Endothelial cell of umbilical vein (primary cell): ENCODE measurements around the gene CLEC20A. TPM values are rescaled to one million over a fixed set of nuclear protein-coding genes. Genes with fewer than 3 reads are reported as not detected.

ENCODE experiments used
- BruUV-seq: library from RNA; stranded (reverse); fragments of 400-500 nt; replicated peaks from 2 replicates; lab custom pipeline; 2021; lab: Mats Ljungman, UMichigan
- CTCF ChIA-PET: fragments of 300-600, 350-600 bp; sonication (Branson Sonifier 250); formaldehyde crosslinking; loops from one replicate; lab custom pipeline; 2021; ENCODE audit warnings: antibody characterized with exemption, inconsistent platforms; lab: Charles Lee
- POLR2A ChIA-PET: fragments of 300-600, 350-600 bp; sonication (Branson Sonifier 250); formaldehyde crosslinking; loops from one replicate; lab custom pipeline; 2021; ENCODE audit warnings: antibody characterized with exemption, inconsistent platforms; lab: Charles Lee
- DNase-seq: peaks from one replicate; pipeline ENCODE4 v3.0.0-alpha.2; 2011; ENCODE audit warnings: low read depth, low spot score
- FAIRE-seq: peaks from 2 replicates; lab custom pipeline; 2011; peaks lifted over from hg19 to GRCh38; lab: Jason Lieb, UNC
- H2AFZ ChIP-seq: 2 replicates; pipeline ENCODE4 v1.6.0; 2012; ENCODE audit warnings: low read depth, low read length, control low read depth, inconsistent platforms
- H3K27ac ChIP-seq: 2 replicates; pipeline ENCODE4 v1.5.1; 2011; ENCODE audit warnings: low read depth, mild to moderate bottlenecking, control low read depth, low read length, moderate library complexity; ENCODE audit not compliant: insufficient read depth
- H3K27me3 ChIP-seq, 2 experiments: 2 replicates each; pipeline versions ENCODE4 v1.6.0 to v1.6.1; 2011; ENCODE audit warnings: low read length in 2 of 2, mixed read lengths in 1 of 2; ENCODE audit not compliant: control insufficient read depth in 2 of 2, insufficient read depth in 2 of 2
- H3K36me3 ChIP-seq, 2 experiments: 2 replicates in 1 of 2; 3 replicates in 1 of 2; pipeline ENCODE4 v1.5.1; 2011; ENCODE audit warnings: low read length in 2 of 2, mild to moderate bottlenecking in 1 of 2, moderate library complexity in 1 of 2; ENCODE audit not compliant: control insufficient read depth in 2 of 2, insufficient read depth in 2 of 2; ENCODE audit errors: extremely low read depth in 1 of 2
- H3K4me1 ChIP-seq: 3 replicates; pipeline ENCODE4 v1.5.1; 2011; ENCODE audit warnings: mild to moderate bottlenecking, low read length; ENCODE audit not compliant: control insufficient read depth, insufficient read depth; ENCODE audit errors: extremely low read depth
- H3K4me2 ChIP-seq: 2 replicates; pipeline ENCODE4 v1.6.1; 2011; ENCODE audit warnings: low read length, control low read depth, mixed read lengths; ENCODE audit not compliant: insufficient read depth
- H3K4me3 ChIP-seq, 3 experiments: fragments of 200-600 bp in 1 of 3; sonication (generic), shearing (Covaris generic) in 1 of 3; replicated peaks in 1 of 3; 2 replicates each; pipeline ENCODE4 v1.5.1; 2011 to 2016; ENCODE audit warnings: control low read depth in 3 of 3, low read length in 3 of 3, mild to moderate bottlenecking in 2 of 3, inconsistent platforms in 1 of 3, low read depth in 1 of 3, moderate library complexity in 1 of 3; ENCODE audit not compliant: insufficient read depth in 1 of 3
- H3K79me2 ChIP-seq: 2 replicates; pipeline ENCODE4 v1.6.0; 2012; ENCODE audit warnings: low read length, inconsistent platforms; ENCODE audit not compliant: control insufficient read depth, insufficient read depth
- H3K9ac ChIP-seq: replicated peaks from 2 replicates; pipeline ENCODE3; 2011; ENCODE audit warnings: low read length, control low read depth; ENCODE audit not compliant: insufficient read depth; ENCODE audit errors: extremely low read depth
- H3K9me1 ChIP-seq: replicated peaks from 3 replicates; pipeline ENCODE4 v1.6.0; 2011; ENCODE audit warnings: mild to moderate bottlenecking, low read length; ENCODE audit not compliant: control insufficient read depth, insufficient read depth; ENCODE audit errors: extremely low read depth
- H3K9me3 ChIP-seq: replicated peaks from 2 replicates; pipeline ENCODE4 v1.5.1; 2012; ENCODE audit warnings: low read length, inconsistent platforms; ENCODE audit not compliant: control insufficient read depth, insufficient read depth
- H4K20me1 ChIP-seq: replicated peaks from 2 replicates; pipeline ENCODE3; 2011; ENCODE audit warnings: mild to moderate bottlenecking, low read length; ENCODE audit not compliant: control insufficient read depth, insufficient read depth; ENCODE audit errors: extremely low read depth
- EZH2 ChIP-seq: IDR thresholded peaks from 2 replicates; pipeline ENCODE4 v1.6.1; 2012; ENCODE audit warnings: borderline replicate concordance, low read depth, mild to moderate bottlenecking, moderate library complexity, low read length, inconsistent platforms; ENCODE audit not compliant: severe bottlenecking
- GATA2 ChIP-seq: IDR thresholded peaks from 2 replicates; pipeline ENCODE4 v1.7.0; 2011; ENCODE audit warnings: low read depth, mild to moderate bottlenecking, moderate library complexity, mixed read lengths, low read length; ENCODE audit not compliant: insufficient read length, insufficient read depth
- MYC ChIP-seq: IDR thresholded peaks from one replicate; pipeline ENCODE4 v1.6.1; 2011; ENCODE audit warnings: mild to moderate bottlenecking, low read depth, low read length
- POLR2A ChIP-seq: IDR thresholded peaks from 2 replicates; pipeline ENCODE4 v1.6.1; 2012; ENCODE audit warnings: low read depth, mild to moderate bottlenecking, control low read depth, low read length
- dilution Hi-C: fragments of 300-500 bp; cut with MboI; formaldehyde crosslinking; loops from one replicate; pipeline ENCODE4 v1.15.0; 2019; ENCODE audit warnings: low sequenced_read_pairs; ENCODE audit not compliant: extremely low pct_ligation_motif_present
- intact Hi-C: fragments of 100-400 bp; cut with micrococcal nuclease; formaldehyde crosslinking; loops from one replicate; pipeline ENCODE4 v1.10.0; 2022
- polyA plus RNA-seq, 4 experiments: library from polyadenylated mRNA; depleted of rRNA in 3 of 4; stranded (reverse) in 3 of 4; unstranded in 1 of 4; fragments of >200 nt; gene quantifications; 2 replicates each; pipeline versions ENCODE4 v1.2.1 to v1.2.3, GENCODE V29; 2011 to 2012; ENCODE audit warnings: missing spikeins in 1 of 4
- total RNA-seq: library from RNA; stranded (reverse); gene quantifications from 2 replicates; pipeline ENCODE4 v1.2.3, GENCODE V29; 2021
- TF ChIP-seq, protein P1 (sequence below), 2 donors: IDR thresholded peaks; 1 replicate in 1 of 2; 2 replicates in 1 of 2; pipeline ENCODE4 v1.5.1; 2011; ENCODE audit warnings: low read length in 2 of 2, mild to moderate bottlenecking in 2 of 2, moderate library complexity in 2 of 2, control low read depth in 1 of 2, inconsistent platforms in 1 of 2, low read depth in 1 of 2; ENCODE audit not compliant: insufficient read depth in 1 of 2; ENCODE audit errors: extremely low read depth in 1 of 2
- TF ChIP-seq, protein P2 (sequence below): IDR thresholded peaks from 2 replicates; pipeline ENCODE4 v1.6.1; 2011; ENCODE audit not compliant: insufficient read depth, insufficient read length

Gene CLEC20A
- total and polyA plus RNA-seq, 2 donors (not counting 3 experiments of a cell fraction or from before 2014, with no cell fraction given), result not detected

DNA sequence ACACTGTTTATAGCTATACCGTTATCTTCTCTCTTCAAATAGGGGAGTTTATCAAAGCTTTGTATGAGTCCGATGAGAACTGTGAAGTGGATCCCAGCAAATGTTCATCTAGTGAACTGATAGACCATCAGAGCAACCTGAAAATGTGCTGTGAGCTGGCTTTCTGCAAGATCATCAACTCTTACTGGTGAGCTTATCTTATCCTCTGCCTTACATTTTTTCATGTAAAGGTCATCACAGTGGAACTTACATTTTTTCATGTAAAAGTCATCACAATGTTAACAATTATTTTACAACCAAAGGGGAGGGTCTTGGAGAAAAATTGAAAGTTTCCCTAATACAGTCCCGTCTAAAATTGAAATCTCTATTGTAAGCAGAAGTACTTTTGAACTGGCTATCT is 45.2 kb downstream of the CLEC20A start:
- H3K27ac ChIP-seq, result no peak overlapping the region
- TF ChIP-seq MYC, result no peak
- POLR2A ChIA-PET, result no interaction called here

DNA sequence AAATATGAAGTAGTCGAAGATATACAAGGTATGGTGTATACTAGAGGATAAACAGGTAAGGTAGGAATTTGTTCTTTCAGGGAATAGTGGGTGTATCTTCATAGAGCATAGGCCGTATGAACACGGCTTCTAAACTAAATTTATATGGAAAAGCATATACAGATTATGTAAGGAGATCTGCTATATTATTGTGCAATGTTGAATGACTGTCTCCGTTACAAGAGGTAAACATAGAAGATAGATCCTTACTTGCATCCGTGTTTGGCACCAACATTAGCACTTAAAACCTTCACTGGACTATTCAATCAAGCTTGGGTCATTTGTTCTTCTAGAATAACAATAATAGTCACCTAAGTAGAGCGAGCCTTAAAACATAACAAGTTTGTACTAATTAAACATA is 45.9 kb downstream of the CLEC20A start:
- Histone ChIP-seq H4K20me1 (no peaks in the 10 kb centered on the region), H3K27ac (no peak overlapping the region), H3K9me3 (no peaks in the 10 kb centered on the region), H3K9ac (no peak overlapping the region), H3K4me3 (no peak overlapping the region), H3K36me3 (no peaks in the 10 kb centered on the region), H3K4me1 (no peaks in the 10 kb centered on the region), H2AFZ (no peak overlapping the region), H3K27me3 (no peaks in the 10 kb centered on the region), H3K79me2 (no peaks in the 10 kb centered on the region), H3K4me2 (no peak overlapping the region), H3K9me1 (no peaks in the 10 kb centered on the region)
- no TSS peak for BruUV-seq
- ChIA-PET POLR2A (no interaction called here), CTCF (interaction anchor here (1.1 to 1.2 kb wide), 2 partner anchors 24 to 50 kb away, joined by 3 read pairs; no protein-coding TSS in a partner anchor)
- no peak for FAIRE-seq
- dilution Hi-C loops, result no loop called here
- no peak for DNase-seq
- intact Hi-C loops, result no loop called here
- TF ChIP-seq POLR2A (no peak), EZH2 (no peak), GATA2 (no peak)
- TF ChIP-seq, protein P1, sequence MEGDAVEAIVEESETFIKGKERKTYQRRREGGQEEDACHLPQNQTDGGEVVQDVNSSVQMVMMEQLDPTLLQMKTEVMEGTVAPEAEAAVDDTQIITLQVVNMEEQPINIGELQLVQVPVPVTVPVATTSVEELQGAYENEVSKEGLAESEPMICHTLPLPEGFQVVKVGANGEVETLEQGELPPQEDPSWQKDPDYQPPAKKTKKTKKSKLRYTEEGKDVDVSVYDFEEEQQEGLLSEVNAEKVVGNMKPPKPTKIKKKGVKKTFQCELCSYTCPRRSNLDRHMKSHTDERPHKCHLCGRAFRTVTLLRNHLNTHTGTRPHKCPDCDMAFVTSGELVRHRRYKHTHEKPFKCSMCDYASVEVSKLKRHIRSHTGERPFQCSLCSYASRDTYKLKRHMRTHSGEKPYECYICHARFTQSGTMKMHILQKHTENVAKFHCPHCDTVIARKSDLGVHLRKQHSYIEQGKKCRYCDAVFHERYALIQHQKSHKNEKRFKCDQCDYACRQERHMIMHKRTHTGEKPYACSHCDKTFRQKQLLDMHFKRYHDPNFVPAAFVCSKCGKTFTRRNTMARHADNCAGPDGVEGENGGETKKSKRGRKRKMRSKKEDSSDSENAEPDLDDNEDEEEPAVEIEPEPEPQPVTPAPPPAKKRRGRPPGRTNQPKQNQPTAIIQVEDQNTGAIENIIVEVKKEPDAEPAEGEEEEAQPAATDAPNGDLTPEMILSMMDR (IDR thresholded peaks at IDR 0.05; ENCODE audit: extremely low read depth in 1 of 2, insufficient read depth in 1 of 2, low read depth in 1 of 2, low read length in 2 of 2), result no peak
- TF ChIP-seq, protein P2, sequence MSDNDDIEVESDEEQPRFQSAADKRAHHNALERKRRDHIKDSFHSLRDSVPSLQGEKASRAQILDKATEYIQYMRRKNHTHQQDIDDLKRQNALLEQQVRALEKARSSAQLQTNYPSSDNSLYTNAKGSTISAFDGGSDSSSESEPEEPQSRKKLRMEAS, result no peak

More for the DNA sequence above, 45.2 kb downstream of the CLEC20A start:
- no peak overlapping the region for H3K4me3 ChIP-seq
- no peaks in the 10 kb centered on the region for H3K9me3 ChIP-seq
- BruUV-seq, result no TSS peak
- no peaks in the 10 kb centered on the region for H3K4me1 ChIP-seq
- no peaks in the 10 kb centered on the region for H3K9me1 ChIP-seq
- DNase-seq, result no peak
- no peak overlapping the region for H3K9ac ChIP-seq
- no peak overlapping the region for H3K4me2 ChIP-seq
- no peaks in the 10 kb centered on the region for H4K20me1 ChIP-seq
- intact Hi-C loops, result no loop called here
- CTCF ChIA-PET, result interaction anchor here (1.1 to 1.2 kb wide), 2 partner anchors 24 to 49 kb away, joined by 3 read pairs; no protein-coding TSS in a partner anchor
- no peak for FAIRE-seq
- no peaks in the 10 kb centered on the region for H3K36me3 ChIP-seq
- dilution Hi-C loops, result no loop called here
- no peaks in the 10 kb centered on the region for H3K27me3 ChIP-seq
- H3K79me2 ChIP-seq, result no peaks in the 10 kb centered on the region
- no peak overlapping the region for H2AFZ ChIP-seq
